Eye (tissue), 1 donor: Measurements from ENCODE around the gene APCDD1L.

Experiments used
- DNase-seq: peaks from one replicate; pipeline ENCODE4 v3.0.0-alpha.2; 2015

APCDD1L gene

GRCh38 chr20:58483470-58483869 lies 31.7 kb downstream of the APCDD1L start:
- no peak for DNase-seq

- no peak for DNase-seq
Measured at GRCh38 chr20:58483051-58483450, 32.1 kb downstream of the APCDD1L start.

- DNase-seq: no peak
Measured at GRCh38 chr20:58482416-58482815, 32.8 kb downstream of the APCDD1L start.

- DNase-seq: peak; percentile 76
Measured at GRCh38 chr20:58481481-58482021, 33.6 kb downstream of the APCDD1L start.

- DNase-seq: peak; percentile 24
Measured at GRCh38 chr20:58480551-58481336, 34.5 kb downstream of the APCDD1L start.

GRCh38 chr20:58479726-58480440 lies 35.3 kb downstream of the APCDD1L start:
- no peak for DNase-seq

GRCh38 chr20:58478141-58478805 lies 36.9 kb downstream of the APCDD1L start:
- DNase-seq: no peak

- DNase-seq: no peak
Measured at GRCh38 chr20:58475466-58475865, 39.7 kb downstream of the APCDD1L start.

- DNase-seq: no peak
Measured at GRCh38 chr20:58473453-58474425, 41.5 kb downstream of the APCDD1L start.

- DNase-seq: peak; percentile 23
Measured at GRCh38 chr20:58472273-58473018, 42.8 kb downstream of the APCDD1L start.

- peak; percentile 97 for DNase-seq
Measured at GRCh38 chr20:58471193-58472164, 43.7 kb downstream of the APCDD1L start.

GRCh38 chr20:58470336-58471192 lies 44.6 kb downstream of the APCDD1L start:
- DNase-seq: no peak

GRCh38 chr20:58469616-58470015 lies 45.6 kb downstream of the APCDD1L start:
- DNase-seq: no peak

- DNase-seq: no peak
Measured at GRCh38 chr20:58467572-58468527, 47.3 kb downstream of the APCDD1L start.

GRCh38 chr20:58466729-58467571 lies 48.2 kb downstream of the APCDD1L start:
- no peak for DNase-seq

- no peak for DNase-seq
Measured at GRCh38 chr20:58466095-58466708, 49.0 kb downstream of the APCDD1L start.
